D721Med (cell line): ENCODE measurements around the gene CBX4.

Experiments
- DNase-seq: peaks from one replicate; pipeline ENCODE4 v3.0.0; 2011; ENCODE audit warnings: low spot score; ENCODE audit not compliant: insufficient read length
- FAIRE-seq: peaks from 2 replicates; lab custom pipeline; 2011; peaks lifted over from hg19 to GRCh38; lab: Jason Lieb, UNC
- CTCF ChIP-seq: IDR thresholded peaks from 2 replicates; pipeline ENCODE4 v1.5.1; 2012; ENCODE audit warnings: mild to moderate bottlenecking, control low read depth; ENCODE audit not compliant: insufficient read depth; ENCODE audit errors: missing control alignments

CBX4 gene

DNA sequence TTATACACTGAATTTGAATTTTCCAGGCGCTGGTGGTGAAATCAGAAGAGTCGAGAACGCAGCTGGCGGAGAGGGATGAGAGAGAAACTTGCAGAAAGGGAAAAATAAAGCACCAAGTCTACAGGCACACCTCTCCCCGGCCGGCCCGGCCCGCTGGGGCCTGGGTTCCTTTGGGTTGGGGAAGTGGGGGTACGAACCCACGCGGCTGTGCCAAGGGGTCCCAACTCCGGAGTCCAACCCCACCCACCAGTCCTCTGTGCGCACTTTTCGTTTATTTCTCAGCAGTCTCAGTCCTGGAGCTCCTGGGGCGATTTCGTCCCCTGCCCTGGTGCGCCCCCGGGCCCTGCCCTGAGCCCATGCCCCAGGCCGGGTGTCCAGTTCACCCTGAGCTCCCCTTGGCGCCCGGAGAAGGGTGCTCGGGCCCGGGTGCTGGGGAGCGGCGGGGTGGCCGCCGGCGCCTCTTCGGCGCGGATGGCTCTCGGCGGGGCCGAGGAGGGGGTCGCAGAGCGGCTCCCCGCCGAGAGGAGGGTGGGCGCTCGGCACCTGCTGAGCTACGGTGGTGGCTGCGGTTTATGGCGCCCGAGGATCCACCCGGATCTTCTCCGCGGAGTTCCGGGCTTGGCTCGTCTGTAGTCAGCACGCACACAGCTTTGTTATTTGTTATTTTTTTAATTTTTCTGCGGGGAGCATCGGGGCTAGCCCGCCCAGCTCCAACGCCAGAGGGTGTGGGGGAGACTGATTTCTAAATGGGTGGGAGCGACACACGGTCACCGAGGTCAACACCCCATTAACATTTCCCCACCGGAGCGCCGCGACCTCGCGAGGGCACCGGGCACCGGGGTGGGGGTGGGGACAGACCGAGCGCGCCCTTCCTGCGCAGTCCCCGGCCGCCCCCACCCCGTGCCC is 26.6 kb downstream of the CBX4 start:
- TF ChIP-seq CTCF: no peak
- FAIRE-seq (no peak), DNase-seq (no peak)

DNA sequence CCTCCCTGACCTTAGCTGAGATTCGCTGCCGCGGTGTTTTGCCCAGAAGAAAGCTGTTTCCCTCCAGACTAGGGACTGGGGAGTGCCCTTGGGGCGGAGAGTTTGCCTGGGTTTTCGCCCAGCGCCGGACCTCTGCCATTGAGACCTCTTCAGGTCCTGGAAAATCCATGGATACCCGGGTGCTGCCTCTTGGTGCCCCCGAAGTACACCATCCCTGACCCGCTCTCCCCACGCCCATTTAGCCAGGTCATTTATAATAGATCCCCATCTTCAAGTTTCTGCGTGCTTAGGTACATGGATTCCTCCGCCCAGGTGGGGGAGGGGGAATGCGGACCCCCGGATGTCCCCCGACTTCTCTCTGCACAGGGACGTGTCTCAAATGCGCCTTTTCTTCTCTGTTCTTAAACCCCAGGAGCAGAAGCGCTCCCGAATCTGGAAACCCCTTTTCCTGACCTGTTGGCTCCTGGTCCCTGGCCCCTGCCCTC is 27.3 kb downstream of the CBX4 start:
- TF ChIP-seq CTCF: no peak
- DNase-seq: no peak
- FAIRE-seq: no peak

DNA sequence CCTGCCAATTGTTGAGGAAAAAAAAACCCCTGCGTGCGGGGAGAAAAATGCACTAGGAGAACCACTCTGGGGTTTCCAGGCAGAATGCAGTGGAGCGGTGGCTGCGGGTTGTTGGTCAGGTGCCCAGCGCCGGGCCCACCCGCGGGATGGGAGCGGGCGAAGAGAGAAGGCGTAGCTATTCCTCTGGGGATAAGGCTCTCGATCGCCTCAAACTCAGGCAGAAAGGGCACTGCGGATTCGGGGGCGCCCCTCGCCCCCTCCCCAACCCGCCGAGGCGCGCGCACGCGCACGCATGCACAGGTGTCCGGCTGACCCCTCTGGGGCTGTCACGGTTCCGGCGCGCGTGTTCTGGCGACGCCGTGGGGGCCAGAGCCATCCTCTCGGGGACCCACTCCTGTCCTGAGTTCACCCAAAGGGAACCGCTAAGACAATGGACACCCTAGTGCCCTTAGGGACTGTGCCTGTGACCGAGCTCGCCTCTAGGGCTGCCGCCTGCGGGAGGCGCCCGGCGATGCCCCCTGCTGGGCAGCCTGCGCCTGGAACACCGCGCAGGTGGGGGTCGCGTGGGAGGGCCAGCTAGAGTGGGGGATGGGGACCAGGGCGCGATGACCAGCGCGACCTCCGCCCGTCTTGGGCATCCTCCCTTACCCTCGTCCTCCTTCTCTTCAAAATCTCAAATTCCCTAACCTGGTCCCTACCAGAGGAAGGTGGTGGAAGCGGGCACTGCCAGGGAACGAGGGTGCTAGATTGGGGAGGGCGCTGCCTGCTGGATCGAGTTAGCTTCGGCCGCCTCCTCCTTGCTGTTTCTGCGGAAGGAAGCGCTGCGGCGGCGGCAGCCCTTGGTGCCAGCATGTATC is 28.0 kb downstream of the CBX4 start:
- TF ChIP-seq CTCF: peak; percentile 72
- FAIRE-seq: no peak

DNA sequence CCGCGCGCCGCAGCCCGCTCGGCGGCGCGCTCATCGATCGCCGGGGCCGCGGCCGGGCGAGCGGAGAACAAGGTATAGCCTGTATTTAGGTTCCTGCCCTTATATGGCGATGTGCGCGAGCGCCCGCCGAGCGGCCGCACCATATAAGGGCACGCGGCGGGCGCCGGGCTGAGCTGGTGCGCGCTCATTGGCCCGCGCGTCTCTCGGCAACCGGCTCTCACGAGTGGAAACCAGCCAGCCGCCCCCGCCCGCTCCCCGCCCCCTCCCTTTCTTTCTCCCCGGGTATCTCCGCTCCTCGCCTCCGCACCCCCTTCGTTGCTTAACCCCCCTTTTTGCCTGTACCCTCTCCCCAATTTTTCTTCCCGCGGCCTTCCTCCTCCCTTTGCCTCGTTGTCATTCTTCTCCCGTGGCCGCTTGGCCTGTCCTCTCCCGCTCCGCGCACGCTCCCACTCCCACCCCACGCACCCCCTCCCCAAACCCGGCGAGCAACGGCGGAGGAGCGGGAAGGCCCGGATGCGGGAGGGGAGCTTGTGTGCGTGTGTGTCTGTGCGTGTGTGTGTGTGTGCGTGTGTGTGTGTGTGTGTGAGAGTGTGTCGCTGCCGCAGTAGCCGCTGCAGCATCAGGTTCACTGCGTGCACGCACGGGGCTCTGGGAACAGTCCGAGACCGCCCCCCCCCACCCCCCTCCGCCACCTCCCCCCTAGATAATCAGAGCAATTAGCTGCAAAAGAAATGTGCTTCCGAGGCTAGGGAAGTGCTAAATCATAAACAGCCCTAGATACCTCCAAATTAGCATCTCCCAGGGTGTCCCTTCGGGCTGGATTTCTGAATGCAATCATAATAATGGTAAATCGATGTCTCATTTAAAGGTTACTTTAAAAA is 28.9 kb downstream of the CBX4 start:
- TF ChIP-seq CTCF: no peak
- FAIRE-seq: no peak
- DNase-seq: peak; percentile 86

More for the DNA sequence above, 28.0 kb downstream of the CBX4 start:
- peak; percentile 96 for DNase-seq

DNA sequence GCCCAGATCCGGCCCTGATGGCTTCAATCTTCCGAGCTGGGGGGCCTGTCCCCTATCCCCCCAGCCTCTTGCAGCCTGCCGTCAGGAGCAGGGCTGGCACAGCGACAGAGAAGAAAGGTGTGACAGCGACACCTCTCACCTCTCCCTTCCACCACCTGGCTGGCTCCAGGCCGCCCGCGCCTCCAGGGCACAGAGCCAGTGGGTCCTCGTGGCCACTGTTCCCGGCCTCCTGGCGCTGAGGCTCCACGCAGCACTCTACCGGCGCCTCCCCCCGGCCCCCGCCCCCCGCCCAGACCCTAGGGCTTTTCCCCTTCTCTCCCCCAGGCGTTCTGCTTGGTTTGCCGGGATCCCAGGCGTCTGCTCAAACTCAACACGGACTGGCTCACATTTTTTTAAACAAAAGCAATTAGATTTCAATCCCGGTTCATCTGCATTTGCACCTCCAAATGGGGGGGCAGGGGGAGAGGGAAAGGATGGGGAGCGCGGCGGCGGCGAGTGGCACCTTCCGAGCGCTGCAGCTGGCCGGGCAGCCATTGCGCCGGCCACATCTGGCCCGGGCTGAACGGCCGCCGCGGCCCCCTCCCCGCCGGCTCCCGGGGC is 29.6 kb downstream of the CBX4 start:
- DNase-seq: no peak
- no peak for FAIRE-seq

More for the DNA sequence above, 29.6 kb downstream of the CBX4 start:
- no peak for TF ChIP-seq CTCF
